ENCODE results near the gene SH3RF2.

SH3RF2 gene

DNA sequence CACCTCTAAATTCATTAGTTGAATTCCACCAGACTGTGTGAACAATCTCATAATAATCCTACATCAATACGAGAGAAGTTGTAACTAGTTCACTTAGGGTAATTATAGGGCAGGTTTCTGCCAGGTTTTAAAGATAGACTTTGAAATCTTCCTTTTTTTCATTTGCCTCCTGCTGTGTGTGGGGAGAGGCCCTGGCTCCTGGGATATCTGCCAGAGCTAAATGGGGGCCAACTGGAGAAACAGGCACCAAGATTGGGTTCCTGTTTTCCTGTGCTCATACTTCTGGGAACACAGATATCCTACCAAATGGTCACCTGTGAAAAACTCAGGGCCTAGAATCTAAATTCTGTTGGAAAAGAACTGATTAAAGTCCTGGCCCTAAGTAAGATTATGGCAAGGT lies 42.3 kb downstream of the SH3RF2 start:
- H2AFZ ChIP-seq (ENCODE audit: low read depth): no peak overlapping the region
- no peak overlapping the region for H3K4me2 ChIP-seq
- no peaks in the 10 kb centered on the region for H4K20me1 ChIP-seq (ENCODE audit: insufficient read depth)
- H3K27ac ChIP-seq: no peak overlapping the region
- H3K9ac ChIP-seq: no peak overlapping the region
- no peaks in the 10 kb centered on the region for H3K79me2 ChIP-seq (ENCODE audit: insufficient read depth, low read depth)
- no peak overlapping the region for H3K4me3 ChIP-seq (IDR thresholded peaks at IDR 0.05; ENCODE audit: insufficient read depth, low read depth, low read length)
- H3K36me3 ChIP-seq (ENCODE audit: insufficient read depth): no peaks in the 10 kb centered on the region
- H3K27me3 ChIP-seq (ENCODE audit: insufficient read depth, low read depth): no peaks in the 10 kb centered on the region
- H3K4me1 ChIP-seq (ENCODE audit: low read depth, poor library complexity, severe bottlenecking): peaks cover 9% of the 10 kb centered on the region
- no peak for TF ChIP-seq CTCF (conservative IDR thresholded peaks at IDR 0.05; ENCODE audit: low read depth, low read length)

DNA sequence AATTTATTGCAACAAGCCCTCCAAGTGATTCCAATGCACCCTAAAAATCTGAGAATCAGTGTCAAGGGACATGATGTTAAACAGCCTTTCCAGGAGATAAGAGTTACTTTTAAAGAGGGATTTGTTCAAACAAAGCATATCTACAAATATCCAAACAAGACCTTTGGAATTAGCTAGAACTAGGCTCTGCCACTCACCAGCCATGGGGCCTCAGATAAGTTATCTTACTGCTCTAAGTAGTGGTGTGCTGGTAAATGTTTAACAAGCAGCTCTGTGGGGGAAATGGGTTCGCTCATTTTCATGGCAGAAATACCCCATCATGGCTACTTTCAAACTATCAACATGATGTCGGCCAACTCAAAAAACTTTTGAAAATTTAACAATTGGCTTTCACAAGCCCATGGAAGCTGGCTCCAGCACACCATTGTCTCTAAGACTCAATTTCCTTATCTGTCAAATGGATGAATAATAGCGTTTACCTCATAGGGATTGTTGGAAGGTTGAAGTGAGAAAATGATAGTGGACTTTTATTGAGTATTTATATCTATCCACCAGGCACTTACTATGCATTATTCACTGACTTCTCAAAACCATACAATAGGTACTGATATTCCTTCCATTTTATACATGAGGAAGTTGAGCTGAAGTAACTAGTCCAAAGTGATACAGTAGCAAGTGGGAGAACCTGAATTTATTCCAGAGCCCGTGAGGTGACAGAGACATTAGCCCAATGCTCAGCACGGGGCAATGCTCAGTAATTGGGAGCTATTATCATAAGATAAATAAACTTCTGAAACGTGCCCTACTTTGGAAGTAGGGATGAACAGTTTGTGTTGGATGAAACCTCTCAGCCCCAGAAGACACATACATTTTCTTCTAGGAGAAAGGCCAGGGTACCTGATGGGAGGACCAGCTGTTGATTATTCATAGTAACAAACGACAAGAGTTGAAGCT lies 43.2 kb downstream of the SH3RF2 start:
- H3K4me1 ChIP-seq (ENCODE audit: low read depth, poor library complexity, severe bottlenecking): peaks cover 9% of the 10 kb centered on the region
- no peak overlapping the region for H3K9ac ChIP-seq
- H3K4me3 ChIP-seq (IDR thresholded peaks at IDR 0.05; ENCODE audit: insufficient read depth, low read depth, low read length): no peak overlapping the region
- no peaks in the 10 kb centered on the region for H3K36me3 ChIP-seq (ENCODE audit: insufficient read depth)
- H4K20me1 ChIP-seq (ENCODE audit: insufficient read depth): no peaks in the 10 kb centered on the region
- H3K27me3 ChIP-seq (ENCODE audit: insufficient read depth, low read depth): no peaks in the 10 kb centered on the region
- no peak overlapping the region for H3K27ac ChIP-seq
- TF ChIP-seq CTCF (conservative IDR thresholded peaks at IDR 0.05; ENCODE audit: low read depth, low read length): no peak
- no peaks in the 10 kb centered on the region for H3K79me2 ChIP-seq (ENCODE audit: insufficient read depth, low read depth)
- H3K4me2 ChIP-seq: no peak overlapping the region
- H2AFZ ChIP-seq (ENCODE audit: low read depth): no peak overlapping the region

DNA sequence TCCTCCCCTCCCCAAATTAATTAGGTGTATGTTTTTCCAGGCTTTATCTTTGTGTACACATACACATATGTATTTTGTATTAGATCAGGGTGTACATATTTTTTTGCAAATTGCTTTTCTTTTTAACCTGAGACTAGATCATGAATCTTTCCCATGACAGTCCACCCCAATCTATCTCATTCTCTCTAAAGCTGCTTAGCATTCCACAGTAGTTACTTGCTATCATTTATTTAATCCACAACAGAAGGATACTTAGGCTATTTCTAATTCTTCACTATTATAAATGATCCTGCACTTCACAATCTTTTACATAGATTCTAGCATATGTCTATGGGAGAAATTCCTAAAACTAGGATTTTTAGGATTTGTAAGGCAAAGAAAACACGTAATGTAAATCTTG lies 43.9 kb downstream of the SH3RF2 start:
- no peaks in the 10 kb centered on the region for H4K20me1 ChIP-seq (ENCODE audit: insufficient read depth)
- no peak overlapping the region for H3K4me2 ChIP-seq
- no peak overlapping the region for H2AFZ ChIP-seq (ENCODE audit: low read depth)
- no peaks in the 10 kb centered on the region for H3K36me3 ChIP-seq (ENCODE audit: insufficient read depth)
- H3K4me3 ChIP-seq (IDR thresholded peaks at IDR 0.05; ENCODE audit: insufficient read depth, low read depth, low read length): no peak overlapping the region
- no peak overlapping the region for H3K27ac ChIP-seq
- peaks cover 9% of the 10 kb centered on the region for H3K4me1 ChIP-seq (ENCODE audit: low read depth, poor library complexity, severe bottlenecking)
- H3K9ac ChIP-seq: no peak overlapping the region
- no peak for TF ChIP-seq CTCF (conservative IDR thresholded peaks at IDR 0.05; ENCODE audit: low read depth, low read length)
- no peaks in the 10 kb centered on the region for H3K27me3 ChIP-seq (ENCODE audit: insufficient read depth, low read depth)
- H3K79me2 ChIP-seq (ENCODE audit: insufficient read depth, low read depth): no peaks in the 10 kb centered on the region

- no peak overlapping the region for H2AFZ ChIP-seq (ENCODE audit: low read depth)
- H3K4me3 ChIP-seq (IDR thresholded peaks at IDR 0.05; ENCODE audit: insufficient read depth, low read depth, low read length): no peak overlapping the region
- H3K27me3 ChIP-seq (ENCODE audit: insufficient read depth, low read depth): no peaks in the 10 kb centered on the region
- H3K36me3 ChIP-seq (ENCODE audit: insufficient read depth): no peaks in the 10 kb centered on the region
- H3K79me2 ChIP-seq (ENCODE audit: insufficient read depth, low read depth): no peaks in the 10 kb centered on the region
- no peak overlapping the region for H3K9ac ChIP-seq
- no peak for TF ChIP-seq CTCF (conservative IDR thresholded peaks at IDR 0.05; ENCODE audit: low read depth, low read length)
- no peaks in the 10 kb centered on the region for H4K20me1 ChIP-seq (ENCODE audit: insufficient read depth)
- H3K4me2 ChIP-seq: no peak overlapping the region
- peaks cover 9% of the 10 kb centered on the region for H3K4me1 ChIP-seq (ENCODE audit: low read depth, poor library complexity, severe bottlenecking)
- no peak overlapping the region for H3K27ac ChIP-seq
Observed at GRCh38 chr5:145980718-145981117, 44.3 kb downstream of the SH3RF2 start.

Measured in KMS-11 (cell line).